ENCODE results near the gene PKDCC. TPM values are rescaled to one million over a fixed set of nuclear protein-coding genes. Genes with fewer than 3 reads are reported as not detected.

PKDCC gene
- total and polyA plus RNA-seq, 2 of the 8 experiments (the other 6 are each of a cell fraction or from before 2014, with no cell fraction given) = 49.9 to 80.1 TPM

- POLR2A ChIA-PET (ENCODE audit: partially characterized antibody) = interaction anchor here (0.9 to 3.8 kb wide), 5 partner anchors 9 to 87 kb away, joined by 3 to 21 read pairs (median 4); partner anchors contain the start of gene PKDCC
- Histone ChIP-seq H3K18ac (ENCODE audit: extremely low read depth, low read length) (peak overlapping the region; percentile 94), H3K4me2 (ENCODE audit: insufficient read depth in 1 of 2, low read depth in 2 of 2, low read length in 2 of 2) (no peak overlapping the region; a peak in 1 of 4 replicates), H3K56ac (replicated peaks; ENCODE audit: insufficient read length, low read depth, low read length) (no peak overlapping the region), H3K9ac (replicated peaks in 1 of 4; ENCODE audit: extremely low read depth in 1 of 4, low read depth in 3 of 4, low read length in 3 of 4) (no peak overlapping the region), H3K79me2 (ENCODE audit: control insufficient read depth in 1 of 2, insufficient read depth in 2 of 2, low read length in 2 of 2) (no peaks in the 10 kb centered on the region), H3K23me2 (ENCODE audit: low read depth, low read length) (no peaks in the 10 kb centered on the region; the same call in 1 of the 2 replicates), H3K4me3 (ENCODE audit: extremely low read depth in 1 of 4, insufficient read depth in 2 of 4, low read depth in 3 of 4, low read length in 4 of 4) (no peak overlapping the region), H4K91ac (replicated peaks; ENCODE audit: insufficient read length, low read length) (peak overlapping the region; percentile 50), H3K27ac (ENCODE audit: low read depth, low read length) (peak overlapping the region; percentile 2; the same call in 1 of the 2 replicates), H2AK5ac (ENCODE audit: low read depth, low read length) (no peak overlapping the region; the same call in 1 of the 2 replicates), H3K36me3 (ENCODE audit: control insufficient read depth in 2 of 4, insufficient read depth in 4 of 4, low read length in 3 of 4) (no peaks in the 10 kb centered on the region), H4K5ac (ENCODE audit: insufficient read length, low read depth, low read length) (peak overlapping the region; percentile 3), H3K27me3 (replicated peaks in 1 of 4; ENCODE audit: control insufficient read depth in 3 of 4, extremely low read depth in 1 of 4, insufficient read depth in 3 of 4, low read length in 3 of 4) (peaks cover 0 to 2% (median 0%) of the 10 kb centered on the region in 4 experiments; a peak in 1 of 7 replicates), H4K20me1 (replicated peaks in 1 of 2; ENCODE audit: control insufficient read depth in 1 of 2, insufficient read depth in 2 of 2, low read length in 2 of 2) (no peaks in the 10 kb centered on the region), H2AFZ (ENCODE audit: low read length) (no peak overlapping the region), H4K8ac (ENCODE audit: extremely low read depth, insufficient read depth, low read length) (no peak overlapping the region), H2BK20ac (ENCODE audit: low read length) (peak overlapping the region; percentile 62; the same call in 1 of the 2 replicates), H3K4me1 (replicated peaks in 1 of 4; ENCODE audit: control insufficient read depth in 3 of 4, insufficient read depth in 4 of 4, low read length in 3 of 4) (peaks cover 6 to 18% (median 11%) of the 10 kb centered on the region in 4 experiments), H2BK12ac (ENCODE audit: low read depth, low read length) (peak overlapping the region; percentile 22; the same call in 1 of the 2 replicates), H3K4ac (replicated peaks; ENCODE audit: insufficient read length, low read depth, low read length) (peak overlapping the region; percentile 5), H3K9me3 (ENCODE audit: insufficient read depth in 2 of 2, low read depth in 1 of 2, low read length in 1 of 2) (no peaks in the 10 kb centered on the region), H2BK15ac (ENCODE audit: low read length) (no peak overlapping the region), H3K79me1 (ENCODE audit: low read depth, low read length) (no peaks in the 10 kb centered on the region), H3K23ac (ENCODE audit: insufficient read length) (no peak overlapping the region), H2BK120ac (replicated peaks; ENCODE audit: low read depth, low read length) (peak overlapping the region; percentile 37), H3K14ac (ENCODE audit: insufficient read length) (no peak overlapping the region), H2BK5ac (ENCODE audit: low read depth, low read length) (peak overlapping the region; percentile 89; the same call in 1 of the 2 replicates)
- WGBS, 2 experiments (ENCODE audit: extremely low coverage in 1 of 2, insufficient coverage in 1 of 2, insufficient read length in 1 of 2, insufficient replicate concordance in 2 of 2, low coverage in 1 of 2, low lambda C conversion rate in 2 of 2, missing lambda C conversion rate in 1 of 2) = 55% methylated on average over 3 of the region's 3 CpGs; no CpG with 5 or more reads in 1 of the 2 experiments
- CTCF ChIA-PET (ENCODE audit: partially characterized antibody) = interaction anchor here (0.9 to 2.5 kb wide), 6 partner anchors 9 to 156 kb away, joined by 3 to 26 read pairs (median 6); no protein-coding TSS in a partner anchor
- no peak for TF ChIP-seq BRCA1 (IDR thresholded peaks at IDR 0.05; ENCODE audit: low read depth, low read length)
- peak in 1 of 2 experiments; percentile 14; a peak in 1 of 4 replicates for TF ChIP-seq RAD21 (IDR thresholded peaks at IDR 0.05 in 1 of 2, conservative IDR thresholded peaks at IDR 0.05 in 1 of 2; ENCODE audit: low read depth in 2 of 2, low read length in 2 of 2)
- peak; percentile 71 for TF ChIP-seq EGR1 (IDR thresholded peaks at IDR 0.05; ENCODE audit: borderline replicate concordance, low read depth, low read length)
- no peak for TF ChIP-seq E2F6 (IDR thresholded peaks at IDR 0.05)
- FAIRE-seq (no peak), DNase-seq (ENCODE audit: low read depth in 1 of 2, low spot score in 2 of 2) (no peak)
These were observed 22.7 kb upstream of the PKDCC start for GRCh38 chr2:42025151-42025582.
